Stimulated activated CD4-positive, alpha-beta T cell treated with anti-CD3 and anti-CD28 coated beads, Interleukin-15, amount 100 ng/mL, for 1 hour (primary cell): ENCODE measurements around the gene FOXA3.

ENCODE experiments used
- DNase-seq, 2 donors: peaks; one replicate each; pipeline ENCODE4 v3.0.0-alpha.2; 2020; ENCODE audit warnings: low read depth in 1 of 2, low spot score in 1 of 2

FOXA3 gene

GRCh38 chr19:45917421-45918091, 53.4 kb downstream of the FOXA3 start:
- DNase-seq: no peak

- no peak for DNase-seq
Observed at GRCh38 chr19:45918721-45919120, 54.6 kb downstream of the FOXA3 start.

- DNase-seq: no peak
Observed at GRCh38 chr19:45919678-45920077, 55.6 kb downstream of the FOXA3 start.

GRCh38 chr19:45920458-45920857, 56.3 kb downstream of the FOXA3 start:
- no peak for DNase-seq

GRCh38 chr19:45922281-45922680, 58.2 kb downstream of the FOXA3 start:
- no peak for DNase-seq
